Esophagus muscularis mucosa (tissue), 3 donors: Measurements from ENCODE around the gene HOATZ.

Experiments used
- POLR2A ChIP-seq: fragments of 450-650 bp; IDR thresholded peaks from one replicate; pipeline ENCODE4 v1.6.1; 2017; ENCODE audit warnings: antibody characterized with exemption, moderate library complexity, mild to moderate bottlenecking, low read depth
- TF ChIP-seq, protein P1 (sequence below), 3 experiments: fragments of 200-600 bp in 2 of 3; fragments of 450-650 bp in 1 of 3; sonication (generic) in 2 of 3; IDR thresholded peaks; one replicate each; pipeline ENCODE4 v1.5.1; 2017 to 2019; ENCODE audit warnings: antibody characterized with exemption in 3 of 3, mild to moderate bottlenecking in 2 of 3, moderate library complexity in 1 of 3

DNA sequence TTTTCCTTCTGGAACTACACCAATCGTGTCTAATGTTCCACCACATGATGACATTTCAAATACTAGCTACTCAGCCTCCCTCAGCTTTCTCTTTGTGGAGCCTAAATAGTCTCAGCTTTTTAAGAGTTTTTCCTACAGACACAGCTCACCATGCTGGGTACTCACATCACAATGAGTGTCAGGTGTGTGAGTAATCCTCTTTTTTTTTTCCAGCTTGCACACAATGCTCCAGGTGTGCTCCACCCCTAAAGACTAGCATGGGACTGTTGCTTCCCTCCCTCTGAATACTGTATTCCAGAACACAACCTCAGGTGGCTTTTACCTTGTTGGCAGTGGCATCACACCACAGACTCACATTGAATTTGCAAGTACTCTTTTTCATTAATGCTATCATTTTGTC, 14.1 kb upstream of the HOATZ start:
- TF ChIP-seq, protein P1, sequence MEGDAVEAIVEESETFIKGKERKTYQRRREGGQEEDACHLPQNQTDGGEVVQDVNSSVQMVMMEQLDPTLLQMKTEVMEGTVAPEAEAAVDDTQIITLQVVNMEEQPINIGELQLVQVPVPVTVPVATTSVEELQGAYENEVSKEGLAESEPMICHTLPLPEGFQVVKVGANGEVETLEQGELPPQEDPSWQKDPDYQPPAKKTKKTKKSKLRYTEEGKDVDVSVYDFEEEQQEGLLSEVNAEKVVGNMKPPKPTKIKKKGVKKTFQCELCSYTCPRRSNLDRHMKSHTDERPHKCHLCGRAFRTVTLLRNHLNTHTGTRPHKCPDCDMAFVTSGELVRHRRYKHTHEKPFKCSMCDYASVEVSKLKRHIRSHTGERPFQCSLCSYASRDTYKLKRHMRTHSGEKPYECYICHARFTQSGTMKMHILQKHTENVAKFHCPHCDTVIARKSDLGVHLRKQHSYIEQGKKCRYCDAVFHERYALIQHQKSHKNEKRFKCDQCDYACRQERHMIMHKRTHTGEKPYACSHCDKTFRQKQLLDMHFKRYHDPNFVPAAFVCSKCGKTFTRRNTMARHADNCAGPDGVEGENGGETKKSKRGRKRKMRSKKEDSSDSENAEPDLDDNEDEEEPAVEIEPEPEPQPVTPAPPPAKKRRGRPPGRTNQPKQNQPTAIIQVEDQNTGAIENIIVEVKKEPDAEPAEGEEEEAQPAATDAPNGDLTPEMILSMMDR (IDR thresholded peaks at IDR 0.05): no peak
- TF ChIP-seq POLR2A: no peak
